ENCODE measurements around the gene ABTB1.

DNA sequence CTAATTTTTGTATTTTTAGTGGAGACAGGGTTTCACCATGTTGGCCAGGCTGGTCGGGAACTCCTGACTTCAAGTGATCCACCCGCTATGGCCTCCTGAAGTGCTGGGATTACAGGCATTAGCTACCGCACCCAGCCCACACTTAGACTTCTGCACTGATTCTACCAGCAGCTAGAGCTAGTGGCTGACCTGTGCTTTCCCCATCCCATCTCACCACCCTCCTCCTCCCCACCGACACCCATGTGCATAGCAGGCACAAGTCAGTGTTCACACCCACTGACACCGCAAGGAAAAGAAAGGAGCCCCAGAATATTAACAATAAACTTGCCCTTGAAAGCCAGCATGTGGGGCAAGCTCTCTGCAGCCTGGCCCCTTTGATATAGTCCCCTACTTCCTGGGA, 11.2 kb upstream of the ABTB1 start:
- TF ChIP-seq, protein P1, sequence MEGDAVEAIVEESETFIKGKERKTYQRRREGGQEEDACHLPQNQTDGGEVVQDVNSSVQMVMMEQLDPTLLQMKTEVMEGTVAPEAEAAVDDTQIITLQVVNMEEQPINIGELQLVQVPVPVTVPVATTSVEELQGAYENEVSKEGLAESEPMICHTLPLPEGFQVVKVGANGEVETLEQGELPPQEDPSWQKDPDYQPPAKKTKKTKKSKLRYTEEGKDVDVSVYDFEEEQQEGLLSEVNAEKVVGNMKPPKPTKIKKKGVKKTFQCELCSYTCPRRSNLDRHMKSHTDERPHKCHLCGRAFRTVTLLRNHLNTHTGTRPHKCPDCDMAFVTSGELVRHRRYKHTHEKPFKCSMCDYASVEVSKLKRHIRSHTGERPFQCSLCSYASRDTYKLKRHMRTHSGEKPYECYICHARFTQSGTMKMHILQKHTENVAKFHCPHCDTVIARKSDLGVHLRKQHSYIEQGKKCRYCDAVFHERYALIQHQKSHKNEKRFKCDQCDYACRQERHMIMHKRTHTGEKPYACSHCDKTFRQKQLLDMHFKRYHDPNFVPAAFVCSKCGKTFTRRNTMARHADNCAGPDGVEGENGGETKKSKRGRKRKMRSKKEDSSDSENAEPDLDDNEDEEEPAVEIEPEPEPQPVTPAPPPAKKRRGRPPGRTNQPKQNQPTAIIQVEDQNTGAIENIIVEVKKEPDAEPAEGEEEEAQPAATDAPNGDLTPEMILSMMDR (IDR thresholded peaks at IDR 0.05; ENCODE audit: low read length), result no peak
- TF ChIP-seq EZH2 (IDR thresholded peaks at IDR 0.05; ENCODE audit: borderline replicate concordance, low read length), result no peak
